B cell (primary cell): ENCODE measurements around the gene CPNE4.

ENCODE experiments used
- EZH2 ChIP-seq: IDR thresholded peaks from 2 replicates; pipeline ENCODE4 v1.6.1; 2012; ENCODE audit warnings: borderline replicate concordance, low read depth, mild to moderate bottlenecking, moderate library complexity, low read length; ENCODE audit not compliant: insufficient read depth, poor library complexity, severe bottlenecking
- TF ChIP-seq, protein P1 (sequence below): fragments of 200-600 bp; IDR thresholded peaks from one replicate; pipeline ENCODE4 v1.8.0; 2022; ENCODE audit warnings: antibody characterized with exemption, mild to moderate bottlenecking

GRCh38 chr3:131957980-131958379 is 76.8 kb downstream of the CPNE4 start:
- no peak for TF ChIP-seq EZH2
- TF ChIP-seq, protein P1, sequence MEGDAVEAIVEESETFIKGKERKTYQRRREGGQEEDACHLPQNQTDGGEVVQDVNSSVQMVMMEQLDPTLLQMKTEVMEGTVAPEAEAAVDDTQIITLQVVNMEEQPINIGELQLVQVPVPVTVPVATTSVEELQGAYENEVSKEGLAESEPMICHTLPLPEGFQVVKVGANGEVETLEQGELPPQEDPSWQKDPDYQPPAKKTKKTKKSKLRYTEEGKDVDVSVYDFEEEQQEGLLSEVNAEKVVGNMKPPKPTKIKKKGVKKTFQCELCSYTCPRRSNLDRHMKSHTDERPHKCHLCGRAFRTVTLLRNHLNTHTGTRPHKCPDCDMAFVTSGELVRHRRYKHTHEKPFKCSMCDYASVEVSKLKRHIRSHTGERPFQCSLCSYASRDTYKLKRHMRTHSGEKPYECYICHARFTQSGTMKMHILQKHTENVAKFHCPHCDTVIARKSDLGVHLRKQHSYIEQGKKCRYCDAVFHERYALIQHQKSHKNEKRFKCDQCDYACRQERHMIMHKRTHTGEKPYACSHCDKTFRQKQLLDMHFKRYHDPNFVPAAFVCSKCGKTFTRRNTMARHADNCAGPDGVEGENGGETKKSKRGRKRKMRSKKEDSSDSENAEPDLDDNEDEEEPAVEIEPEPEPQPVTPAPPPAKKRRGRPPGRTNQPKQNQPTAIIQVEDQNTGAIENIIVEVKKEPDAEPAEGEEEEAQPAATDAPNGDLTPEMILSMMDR, result no peak
